ENCODE data around the gene CAT. TPM values are rescaled to one million over a fixed set of nuclear protein-coding genes. Genes with fewer than 3 reads are reported as not detected.

Gene CAT
- total RNA-seq, 2 donors from 2014 or later: 88.4 to 92.3 TPM

- H3K9me3 ChIP-seq: no peaks in the 10 kb centered on the region
- no peaks in the 10 kb centered on the region for H3K36me3 ChIP-seq
- no peak for DNase-seq
- no peak overlapping the region for H3K9ac ChIP-seq (ENCODE audit: low read depth in 2 of 2, low read length in 2 of 2)
- no peaks in the 10 kb centered on the region for H3K4me1 ChIP-seq
- H3K27ac ChIP-seq: no peak overlapping the region
- TF ChIP-seq, protein P1, sequence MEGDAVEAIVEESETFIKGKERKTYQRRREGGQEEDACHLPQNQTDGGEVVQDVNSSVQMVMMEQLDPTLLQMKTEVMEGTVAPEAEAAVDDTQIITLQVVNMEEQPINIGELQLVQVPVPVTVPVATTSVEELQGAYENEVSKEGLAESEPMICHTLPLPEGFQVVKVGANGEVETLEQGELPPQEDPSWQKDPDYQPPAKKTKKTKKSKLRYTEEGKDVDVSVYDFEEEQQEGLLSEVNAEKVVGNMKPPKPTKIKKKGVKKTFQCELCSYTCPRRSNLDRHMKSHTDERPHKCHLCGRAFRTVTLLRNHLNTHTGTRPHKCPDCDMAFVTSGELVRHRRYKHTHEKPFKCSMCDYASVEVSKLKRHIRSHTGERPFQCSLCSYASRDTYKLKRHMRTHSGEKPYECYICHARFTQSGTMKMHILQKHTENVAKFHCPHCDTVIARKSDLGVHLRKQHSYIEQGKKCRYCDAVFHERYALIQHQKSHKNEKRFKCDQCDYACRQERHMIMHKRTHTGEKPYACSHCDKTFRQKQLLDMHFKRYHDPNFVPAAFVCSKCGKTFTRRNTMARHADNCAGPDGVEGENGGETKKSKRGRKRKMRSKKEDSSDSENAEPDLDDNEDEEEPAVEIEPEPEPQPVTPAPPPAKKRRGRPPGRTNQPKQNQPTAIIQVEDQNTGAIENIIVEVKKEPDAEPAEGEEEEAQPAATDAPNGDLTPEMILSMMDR (IDR thresholded peaks at IDR 0.05): no peak
- H3K27me3 ChIP-seq: no peaks in the 10 kb centered on the region
- H3K4me3 ChIP-seq: no peak overlapping the region
- intact Hi-C loops (cut with DNase I): no loop called here
Measured at GRCh38 chr11:34432822-34433221, 5.9 kb upstream of the CAT start.

DNA sequence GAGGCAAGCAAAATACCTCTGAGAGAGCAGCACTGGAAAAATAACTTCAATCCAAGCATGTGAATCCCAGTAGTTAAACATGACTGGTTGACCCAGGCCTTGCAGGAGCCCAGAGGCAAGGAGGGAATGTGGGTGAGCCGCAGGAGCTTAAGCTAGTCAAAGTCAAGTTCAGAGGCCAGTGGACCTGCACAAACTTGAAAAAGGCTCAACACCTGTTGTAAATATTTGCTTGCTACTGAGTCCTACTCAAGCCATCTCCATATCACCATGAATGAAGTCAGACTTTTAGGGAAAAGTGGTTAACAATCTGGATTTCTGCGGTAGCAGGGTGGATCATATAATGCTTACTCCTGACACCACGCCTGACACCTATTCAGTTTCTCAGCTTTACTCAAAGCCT, 4.8 kb upstream of the CAT start:
- no peak overlapping the region for H3K9ac ChIP-seq (ENCODE audit: low read depth in 2 of 2, low read length in 2 of 2)
- no peak overlapping the region for H3K27ac ChIP-seq
- DNase-seq: no peak
- H3K9me3 ChIP-seq: no peaks in the 10 kb centered on the region
- no peaks in the 10 kb centered on the region for H3K4me1 ChIP-seq
- intact Hi-C loops (cut with DNase I): no loop called here
- no peaks in the 10 kb centered on the region for H3K27me3 ChIP-seq
- TF ChIP-seq, protein P1 (IDR thresholded peaks at IDR 0.05): no peak
- no peak overlapping the region for H3K4me3 ChIP-seq
- H3K36me3 ChIP-seq: no peaks in the 10 kb centered on the region

- TF ChIP-seq, protein P1 (IDR thresholded peaks at IDR 0.05): no peak
- DNase-seq: no peak
- Histone ChIP-seq H3K4me3 (peak overlapping the region; percentile 92), H3K9me3 (no peaks in the 10 kb centered on the region), H3K36me3 (no peaks in the 10 kb centered on the region), H3K9ac (ENCODE audit: low read depth in 2 of 2, low read length in 2 of 2) (no peak overlapping the region), H3K27ac (no peak overlapping the region), H3K4me1 (peaks cover 8% of the 10 kb centered on the region), H3K27me3 (no peaks in the 10 kb centered on the region)
- intact Hi-C loops (cut with DNase I): no loop called here
Measured at GRCh38 chr11:34437224-34438125, 1.3 kb upstream of the CAT start.

DNA sequence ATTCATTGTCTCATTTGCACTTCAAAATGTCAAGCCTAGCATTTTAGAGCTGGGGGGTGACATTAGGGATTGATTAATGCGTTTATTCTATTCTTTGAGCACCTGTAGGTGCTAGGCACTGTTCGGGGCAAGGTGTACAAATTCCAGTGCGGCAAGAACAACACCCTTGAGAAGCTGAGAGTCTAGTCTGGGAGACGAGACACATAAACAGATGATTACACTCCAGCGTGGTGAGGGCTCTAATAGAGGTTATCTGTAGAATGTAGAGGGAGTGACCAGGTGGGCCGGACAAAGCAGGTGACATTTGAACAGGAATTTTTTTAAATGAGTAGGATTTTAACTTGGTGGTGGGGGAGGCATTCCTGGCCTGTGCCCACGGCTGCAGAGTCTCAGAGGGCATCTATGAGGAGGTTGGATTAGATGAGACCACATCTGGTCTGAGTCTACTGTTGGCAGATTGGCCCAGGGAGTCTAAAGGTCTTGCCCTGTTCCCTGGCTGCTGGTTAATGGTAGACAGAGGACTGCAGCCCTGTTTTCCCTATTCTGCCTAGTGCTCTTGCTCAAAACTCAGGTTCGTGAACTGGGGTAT, 970 bp downstream of the CAT start:
- intact Hi-C loops (cut with DNase I): no loop called here
- peak overlapping the region; percentile 92 for H3K4me3 ChIP-seq
- TF ChIP-seq, protein P1 (IDR thresholded peaks at IDR 0.05): no peak
- H3K27me3 ChIP-seq: no peaks in the 10 kb centered on the region
- DNase-seq: peak; percentile 43
- H3K36me3 ChIP-seq: no peaks in the 10 kb centered on the region
- H3K27ac ChIP-seq: peak overlapping the region; percentile 91
- H3K4me1 ChIP-seq: peaks cover 8% of the 10 kb centered on the region
- no peaks in the 10 kb centered on the region for H3K9me3 ChIP-seq
- peak overlapping the region; percentile 78 to 91 for H3K9ac ChIP-seq (ENCODE audit: low read depth in 2 of 2, low read length in 2 of 2)

DNA sequence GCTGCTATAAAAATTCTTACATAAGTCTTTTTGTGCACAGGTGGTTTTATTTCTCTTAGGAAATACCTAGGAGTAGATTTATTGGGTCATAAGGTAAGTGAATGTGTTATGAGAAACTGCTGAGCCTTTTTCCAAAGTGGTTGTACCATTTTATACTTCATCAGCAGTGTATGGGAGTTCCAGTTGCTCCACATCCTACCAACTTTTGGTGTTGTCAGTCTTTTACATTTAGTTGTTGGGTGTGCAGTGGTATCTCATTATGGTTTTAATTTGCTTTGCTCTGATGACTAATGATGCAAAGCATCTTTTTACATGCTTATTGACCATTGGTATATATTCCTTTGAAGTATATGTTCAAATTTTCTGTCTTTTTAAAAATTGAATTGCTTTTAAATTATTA, 3.1 kb downstream of the CAT start:
- Histone ChIP-seq H3K9me3 (no peaks in the 10 kb centered on the region), H3K27ac (no peak overlapping the region), H3K4me1 (peaks cover 8% of the 10 kb centered on the region), H3K27me3 (no peaks in the 10 kb centered on the region), H3K4me3 (no peak overlapping the region), H3K36me3 (no peaks in the 10 kb centered on the region), H3K9ac (ENCODE audit: low read depth in 2 of 2, low read length in 2 of 2) (no peak overlapping the region)
- TF ChIP-seq, protein P1 (IDR thresholded peaks at IDR 0.05): no peak
- intact Hi-C loops (cut with DNase I): no loop called here
- DNase-seq: no peak
